Measurements from ENCODE around the gene UTP14A.

- TF ChIP-seq POLR2A (IDR thresholded peaks at IDR 0.05; ENCODE audit: low read length) (no peak), GATA1 (IDR thresholded peaks at IDR 0.05; ENCODE audit: low read depth, low read length) (no peak)
These were observed 5.9 kb upstream of the UTP14A start for GRCh38 chrX:129900054-129900453.

Data from erythroblast (primary cell).